ENCODE results near the gene PDP2. TPM values are rescaled to one million over a fixed set of nuclear protein-coding genes. Genes with fewer than 3 reads are reported as not detected.

Gene PDP2
- total RNA-seq, 1 donor from 2014 or later, result 11.3 TPM

- Mint-ChIP-seq H3K9me3 (ENCODE audit: unreplicated experiment) (no peaks in the 10 kb centered on the region), H3K4me1 (ENCODE audit: unreplicated experiment) (peaks cover 2% of the 10 kb centered on the region), H3K4me3 (ENCODE audit: unreplicated experiment) (no peak overlapping the region), H3K27me3 (ENCODE audit: unreplicated experiment) (peaks cover 13% of the 10 kb centered on the region), H3K36me3 (ENCODE audit: low read depth, unreplicated experiment) (no peaks in the 10 kb centered on the region), H3K27ac (ENCODE audit: unreplicated experiment) (no peak overlapping the region)
- no peak for TF ChIP-seq CTCF (IDR thresholded peaks at IDR 0.05; ENCODE audit: unreplicated experiment)
- no peak for DNase-seq (ENCODE audit: low spot score)
Observed at GRCh38 chr16:66911112-66911511, 30.8 kb downstream of the PDP2 start.

- TF ChIP-seq CTCF (IDR thresholded peaks at IDR 0.05; ENCODE audit: unreplicated experiment), result no peak
- H3K27me3 Mint-ChIP-seq (ENCODE audit: unreplicated experiment), result peaks cover 9% of the 10 kb centered on the region
- DNase-seq (ENCODE audit: low spot score), result no peak
- no peaks in the 10 kb centered on the region for H3K9me3 Mint-ChIP-seq (ENCODE audit: unreplicated experiment)
- no peaks in the 10 kb centered on the region for H3K36me3 Mint-ChIP-seq (ENCODE audit: low read depth, unreplicated experiment)
- no peak overlapping the region for H3K27ac Mint-ChIP-seq (ENCODE audit: unreplicated experiment)
- no peaks in the 10 kb centered on the region for H3K4me1 Mint-ChIP-seq (ENCODE audit: unreplicated experiment)
- H3K4me3 Mint-ChIP-seq (ENCODE audit: unreplicated experiment), result no peak overlapping the region
Observed at GRCh38 chr16:66911801-66912200, 31.5 kb downstream of the PDP2 start.

- no peak for DNase-seq (ENCODE audit: low spot score)
- Mint-ChIP-seq H3K27ac (ENCODE audit: unreplicated experiment) (no peak overlapping the region), H3K4me3 (ENCODE audit: unreplicated experiment) (no peak overlapping the region), H3K27me3 (ENCODE audit: unreplicated experiment) (peaks cover 9% of the 10 kb centered on the region), H3K36me3 (ENCODE audit: low read depth, unreplicated experiment) (no peaks in the 10 kb centered on the region), H3K9me3 (ENCODE audit: unreplicated experiment) (no peaks in the 10 kb centered on the region), H3K4me1 (ENCODE audit: unreplicated experiment) (no peaks in the 10 kb centered on the region)
- TF ChIP-seq CTCF (IDR thresholded peaks at IDR 0.05; ENCODE audit: unreplicated experiment), result no peak
Observed at GRCh38 chr16:66913081-66913480, 32.8 kb downstream of the PDP2 start.

GRCh38 chr16:66913711-66914110 is 33.4 kb downstream of the PDP2 start:
- Mint-ChIP-seq H3K4me3 (ENCODE audit: unreplicated experiment) (no peak overlapping the region), H3K27ac (ENCODE audit: unreplicated experiment) (no peak overlapping the region)
- TF ChIP-seq CTCF (IDR thresholded peaks at IDR 0.05; ENCODE audit: unreplicated experiment), result no peak

GRCh38 chr16:66914541-66914940 is 34.2 kb downstream of the PDP2 start:
- no peaks in the 10 kb centered on the region for H3K9me3 Mint-ChIP-seq (ENCODE audit: unreplicated experiment)
- no peaks in the 10 kb centered on the region for H3K36me3 Mint-ChIP-seq (ENCODE audit: low read depth, unreplicated experiment)
- no peak overlapping the region for H3K27ac Mint-ChIP-seq (ENCODE audit: unreplicated experiment)
- peaks cover 9% of the 10 kb centered on the region for H3K27me3 Mint-ChIP-seq (ENCODE audit: unreplicated experiment)
- H3K4me1 Mint-ChIP-seq (ENCODE audit: unreplicated experiment), result no peaks in the 10 kb centered on the region
- TF ChIP-seq CTCF (IDR thresholded peaks at IDR 0.05; ENCODE audit: unreplicated experiment), result no peak
- H3K4me3 Mint-ChIP-seq (ENCODE audit: unreplicated experiment), result no peak overlapping the region
- no peak for DNase-seq (ENCODE audit: low spot score)

More at GRCh38 chr16:66913711-66914110, 33.4 kb downstream of the PDP2 start:
- DNase-seq (ENCODE audit: low spot score), result no peak
- Mint-ChIP-seq H3K9me3 (ENCODE audit: unreplicated experiment) (no peaks in the 10 kb centered on the region), H3K36me3 (ENCODE audit: low read depth, unreplicated experiment) (no peaks in the 10 kb centered on the region), H3K4me1 (ENCODE audit: unreplicated experiment) (no peaks in the 10 kb centered on the region), H3K27me3 (ENCODE audit: unreplicated experiment) (peaks cover 7% of the 10 kb centered on the region)
